H1 (cell line): ENCODE data around the gene CNGB1.

Experiments used
- ASH2L ChIP-seq: fragments of 200-600, 300-600 bp; sonication (generic); IDR thresholded peaks from one replicate; pipeline ENCODE4 v1.7.1; 2017; ENCODE audit warnings: low read length
- BRCA1 ChIP-seq: IDR thresholded peaks from 2 replicates; pipeline ENCODE4 v1.6.1; 2012; ENCODE audit warnings: low read depth, low read length, improper control_type of control experiment
- JUN ChIP-seq: IDR thresholded peaks from 2 replicates; pipeline ENCODE4 v1.6.1; 2011; ENCODE audit warnings: low read depth, mild to moderate bottlenecking, improper control_type of control experiment, low read length

- no peak for TF ChIP-seq BRCA1
- no peak for TF ChIP-seq ASH2L
- no peak for TF ChIP-seq JUN
Measured at GRCh38 chr16:57923841-57924240, 47.1 kb downstream of the CNGB1 start.
